ENCODE results near the gene CLEC16A.

DNA sequence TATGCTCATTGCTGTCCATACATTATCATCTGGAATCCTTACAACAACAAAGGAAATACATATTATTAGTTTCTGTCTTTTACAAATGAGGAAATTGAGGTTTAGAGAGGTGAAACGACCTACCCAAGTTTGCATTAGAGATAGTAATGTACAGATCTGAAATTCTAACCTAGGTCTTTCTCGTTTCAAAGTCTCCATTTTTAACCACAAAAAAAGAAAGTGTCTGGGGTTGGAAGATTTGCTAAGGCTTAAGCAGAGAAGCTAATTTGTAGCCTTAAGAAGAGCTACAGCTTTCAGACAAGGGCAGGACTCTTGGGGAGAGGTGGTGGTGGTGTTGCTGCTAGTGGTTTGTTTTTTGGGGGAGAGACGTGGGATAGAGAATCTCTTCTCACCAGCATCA is 48.2 kb upstream of the CLEC16A start:
- TF ChIP-seq CTCF (IDR thresholded peaks at IDR 0.05), result no peak
- TF ChIP-seq POLR2A (IDR thresholded peaks at IDR 0.05), result no peak
